Activated T-helper 1 cell treated with Interleukin-2 at 50 U/mL for 16 hours (primary cell): ENCODE measurements around the gene CLDN9.

Source experiments
- DNase-seq: peaks from one replicate; pipeline ENCODE4 v3.0.0-alpha.2; 2020; ENCODE audit warnings: low read depth

Gene CLDN9

GRCh38 chr16:3019594-3020246 is 7.0 kb downstream of the CLDN9 start:
- no peak for DNase-seq

GRCh38 chr16:3020247-3020603 is 7.5 kb downstream of the CLDN9 start, which contains the start of gene TNFRSF12A:
TSS of gene TNFRSF12A (plus strand) at chr16:3020368. CDS start at chr16:3020398, 30 bp downstream.
- peak; percentile 59 for DNase-seq

- peak; percentile 71 for DNase-seq
Measured at GRCh38 chr16:3020604-3021448, 8.1 kb downstream of the CLDN9 start.

- DNase-seq = peak; percentile 61
Measured at GRCh38 chr16:3021449-3022207, 8.9 kb downstream of the CLDN9 start.

- peak; percentile 70 for DNase-seq
Measured at GRCh38 chr16:3022208-3022683, 9.5 kb downstream of the CLDN9 start.

GRCh38 chr16:3022684-3023414 is 10.1 kb downstream of the CLDN9 start:
- DNase-seq = no peak

GRCh38 chr16:3023415-3023668 is 10.6 kb downstream of the CLDN9 start:
- no peak for DNase-seq

GRCh38 chr16:3023669-3024478 is 11.2 kb downstream of the CLDN9 start, which contains the start of the genes HCFC1R1 and THOC6:
TSS of gene HCFC1R1 (minus strand) at chr16:3023942. CDS start at chr16:3023941, 1 bp downstream.
TSS of gene THOC6 (plus strand) at chr16:3024035. CDS start at chr16:3024327, 292 bp downstream.
- peak; percentile 89 for DNase-seq

- DNase-seq = no peak
Measured at GRCh38 chr16:3025032-3026002, 12.6 kb downstream of the CLDN9 start.

- no peak for DNase-seq
Measured at GRCh38 chr16:3026003-3026378, 13.3 kb downstream of the CLDN9 start.

- no peak for DNase-seq
Measured at GRCh38 chr16:3026609-3027488, 14.1 kb downstream of the CLDN9 start.

- DNase-seq = no peak
Measured at GRCh38 chr16:3027489-3027795, 14.7 kb downstream of the CLDN9 start.

GRCh38 chr16:3027983-3028715 is 15.4 kb downstream of the CLDN9 start:
- DNase-seq = peak; percentile 84

GRCh38 chr16:3028716-3029319 is 16.1 kb downstream of the CLDN9 start:
- DNase-seq = no peak

GRCh38 chr16:3029491-3030221 is 16.9 kb downstream of the CLDN9 start:
- no peak for DNase-seq

GRCh38 chr16:3030222-3031212 is 17.8 kb downstream of the CLDN9 start:
- no peak for DNase-seq
